ENCODE data around the gene PAGE2B.
"Not testable (repeated sequence)": the region's sequence is repeated elsewhere in the genome, so short reads cannot be mapped to it uniquely, and the experiment has no call there.

Gene PAGE2B

GRCh38 chrX:55111578-55112254, 36.9 kb downstream of the PAGE2B start:
- DNase-seq: no peak

GRCh38 chrX:55116589-55116988, 41.8 kb downstream of the PAGE2B start:
- not testable (repeated sequence) for DNase-seq

- no peak for DNase-seq
Observed at GRCh38 chrX:55118574-55118973, 43.7 kb downstream of the PAGE2B start.

GRCh38 chrX:55119271-55119670, 44.4 kb downstream of the PAGE2B start:
- DNase-seq: no peak

DNA sequence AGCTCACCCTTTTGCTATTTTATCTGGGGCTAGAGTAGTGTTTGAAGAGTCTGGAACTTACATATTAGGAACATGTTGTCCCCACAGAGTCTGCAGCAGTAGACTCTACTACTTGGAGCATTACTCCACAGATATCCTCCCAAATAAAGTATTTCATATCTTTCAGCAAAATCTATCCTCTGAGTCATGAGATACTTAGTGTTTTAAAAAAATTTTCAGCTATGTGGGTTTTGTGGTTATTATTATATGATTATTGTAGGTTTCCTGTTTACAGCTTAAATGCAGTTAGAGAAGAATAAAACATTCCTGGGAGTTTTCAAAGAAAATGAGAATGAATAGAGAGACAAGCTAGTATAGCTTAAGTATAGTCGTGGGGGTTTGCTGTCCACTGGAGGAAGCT, 44.9 kb downstream of the PAGE2B start:
- DNase-seq: no peak

DNA sequence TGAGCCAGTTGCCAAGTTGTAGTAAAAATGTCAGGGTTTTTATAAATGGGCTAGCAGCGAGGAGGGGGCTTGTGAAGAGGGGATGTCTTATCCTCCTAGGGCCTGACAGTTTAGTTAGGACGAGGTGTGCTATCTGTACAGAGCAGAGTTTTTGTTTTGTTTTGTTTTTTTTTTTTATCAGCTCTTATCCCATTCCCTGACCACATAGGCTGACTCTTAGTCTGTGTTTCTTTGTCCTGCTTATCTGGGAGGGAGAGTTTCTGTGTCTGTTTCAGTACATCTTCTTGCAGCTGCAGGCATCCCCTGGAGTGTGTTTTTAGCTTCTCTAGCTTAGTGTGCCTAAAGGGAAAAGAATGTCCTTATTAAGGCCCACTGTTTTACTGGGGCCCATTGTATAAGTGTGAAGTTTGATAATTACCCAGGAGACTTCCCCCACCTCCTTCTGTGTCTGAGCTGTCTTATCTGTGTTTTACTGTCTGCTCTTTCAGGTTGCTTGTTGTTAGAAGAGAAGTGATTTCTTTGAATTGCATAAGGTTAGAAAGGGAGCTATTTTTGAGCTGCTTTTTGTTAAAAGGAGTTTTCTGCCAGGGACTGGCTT, 46.0 kb downstream of the PAGE2B start:
- no peak for DNase-seq

DNA sequence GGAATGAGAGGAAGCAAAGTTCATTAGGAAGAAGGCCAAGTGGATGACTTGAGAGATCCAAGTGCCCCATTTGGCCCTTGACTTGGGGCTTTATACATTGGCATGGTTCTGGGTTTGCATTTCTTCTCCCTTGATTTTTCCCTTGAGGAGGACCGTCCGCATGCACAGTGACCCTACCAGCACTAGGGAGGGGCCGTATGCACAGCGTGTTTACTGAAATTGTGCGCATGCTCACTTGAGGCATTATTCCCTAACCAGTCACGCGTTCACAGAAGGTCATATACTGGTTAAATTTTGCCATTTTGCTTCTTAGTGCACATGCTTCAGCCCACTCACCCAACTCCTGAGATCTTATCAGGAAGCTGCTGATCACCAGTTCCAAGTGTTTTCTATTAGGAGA, 49.1 kb downstream of the PAGE2B start:
- no peak for DNase-seq

- no peak for DNase-seq
Observed at GRCh38 chrX:55127692-55128091, 52.9 kb downstream of the PAGE2B start.
